ENCODE data around the gene HYCC2. TPM values are rescaled to one million over a fixed set of nuclear protein-coding genes. Genes with fewer than 3 reads are reported as not detected.

The HYCC2 gene
- total RNA-seq, 4 donors from 2014 or later = 9.6 to 27.9 (median 15.2) TPM

DNA sequence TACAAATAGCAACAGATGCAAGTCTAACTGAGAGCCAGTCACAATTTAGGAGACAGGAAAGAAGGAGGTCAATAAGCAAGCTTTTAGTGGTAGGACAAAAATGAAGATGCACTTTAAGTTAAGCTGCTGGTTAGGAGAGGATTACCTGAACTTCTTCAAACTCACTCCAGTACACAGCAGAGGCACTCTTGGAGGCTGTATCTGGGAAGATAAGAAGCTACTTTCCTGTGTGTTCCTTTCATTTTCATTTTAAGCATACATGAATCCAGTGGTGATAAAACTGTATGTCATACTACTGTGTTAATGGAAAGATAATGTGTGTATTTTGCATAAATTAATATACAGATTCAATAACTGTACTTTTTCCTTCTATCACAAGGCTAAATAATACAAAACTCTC lies 49.6 kb downstream of the HYCC2 start:
- DNase-seq (ENCODE audit: low spot score in 2 of 2) = no peak
- TF ChIP-seq, protein P1, sequence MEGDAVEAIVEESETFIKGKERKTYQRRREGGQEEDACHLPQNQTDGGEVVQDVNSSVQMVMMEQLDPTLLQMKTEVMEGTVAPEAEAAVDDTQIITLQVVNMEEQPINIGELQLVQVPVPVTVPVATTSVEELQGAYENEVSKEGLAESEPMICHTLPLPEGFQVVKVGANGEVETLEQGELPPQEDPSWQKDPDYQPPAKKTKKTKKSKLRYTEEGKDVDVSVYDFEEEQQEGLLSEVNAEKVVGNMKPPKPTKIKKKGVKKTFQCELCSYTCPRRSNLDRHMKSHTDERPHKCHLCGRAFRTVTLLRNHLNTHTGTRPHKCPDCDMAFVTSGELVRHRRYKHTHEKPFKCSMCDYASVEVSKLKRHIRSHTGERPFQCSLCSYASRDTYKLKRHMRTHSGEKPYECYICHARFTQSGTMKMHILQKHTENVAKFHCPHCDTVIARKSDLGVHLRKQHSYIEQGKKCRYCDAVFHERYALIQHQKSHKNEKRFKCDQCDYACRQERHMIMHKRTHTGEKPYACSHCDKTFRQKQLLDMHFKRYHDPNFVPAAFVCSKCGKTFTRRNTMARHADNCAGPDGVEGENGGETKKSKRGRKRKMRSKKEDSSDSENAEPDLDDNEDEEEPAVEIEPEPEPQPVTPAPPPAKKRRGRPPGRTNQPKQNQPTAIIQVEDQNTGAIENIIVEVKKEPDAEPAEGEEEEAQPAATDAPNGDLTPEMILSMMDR (IDR thresholded peaks at IDR 0.05) = no peak
- TF ChIP-seq POLR2A (IDR thresholded peaks at IDR 0.05) = no peak
- no peak overlapping the region for H3K4me3 ChIP-seq (ENCODE audit: low read depth, poor library complexity, severe bottlenecking)
- intact Hi-C loops (cut with DNase I; ENCODE audit: low total_unique reads) = no loop called here

Other genes with a start within 250 kb of the HYCC2 start
- gene CLK1, start 207.0 kb downstream of the HYCC2 start, total RNA-seq = 100 to 1,000 TPM in 3 of 4 donors, 10 to 100 TPM in 1; 86.0 to 307 (median 205) TPM
- 10 to 100 TPM; 12.6 to 32.5 (median 20.6) TPM for gene PPIL3, start 182.6 kb downstream of the HYCC2 start, total RNA-seq
- gene NIF3L1, start 182.3 kb downstream of the HYCC2 start, total RNA-seq = 10 to 100 TPM; 19.1 to 41.2 (median 25.2) TPM
- gene ORC2, start 108.0 kb downstream of the HYCC2 start, total RNA-seq = 10 to 100 TPM; 10.1 to 20.8 (median 15.5) TPM
- gene NDUFB3, start 330 bp upstream of the HYCC2 start, total RNA-seq = 10 to 100 TPM; 31.8 to 46.8 (median 35.3) TPM
- gene CFLAR, start 44.5 kb upstream of the HYCC2 start, total RNA-seq = 100 to 1,000 TPM; 136 to 163 (median 147) TPM
- gene CASP10, start 111.5 kb upstream of the HYCC2 start, total RNA-seq = 1 to 10 TPM; 4.0 to 6.3 (median 4.2) TPM
- gene CASP8, start 188.9 kb upstream of the HYCC2 start, total RNA-seq = 10 to 100 TPM; 10.9 to 26.4 (median 18.5) TPM